ENCODE data around the gene OPA3. TPM values are rescaled to one million over a fixed set of nuclear protein-coding genes. Genes with fewer than 3 reads are reported as not detected.

Gene OPA3
- total RNA-seq, 4 donors from 2014 or later: 2.8 to 9.1 (median 5.1) TPM

DNA sequence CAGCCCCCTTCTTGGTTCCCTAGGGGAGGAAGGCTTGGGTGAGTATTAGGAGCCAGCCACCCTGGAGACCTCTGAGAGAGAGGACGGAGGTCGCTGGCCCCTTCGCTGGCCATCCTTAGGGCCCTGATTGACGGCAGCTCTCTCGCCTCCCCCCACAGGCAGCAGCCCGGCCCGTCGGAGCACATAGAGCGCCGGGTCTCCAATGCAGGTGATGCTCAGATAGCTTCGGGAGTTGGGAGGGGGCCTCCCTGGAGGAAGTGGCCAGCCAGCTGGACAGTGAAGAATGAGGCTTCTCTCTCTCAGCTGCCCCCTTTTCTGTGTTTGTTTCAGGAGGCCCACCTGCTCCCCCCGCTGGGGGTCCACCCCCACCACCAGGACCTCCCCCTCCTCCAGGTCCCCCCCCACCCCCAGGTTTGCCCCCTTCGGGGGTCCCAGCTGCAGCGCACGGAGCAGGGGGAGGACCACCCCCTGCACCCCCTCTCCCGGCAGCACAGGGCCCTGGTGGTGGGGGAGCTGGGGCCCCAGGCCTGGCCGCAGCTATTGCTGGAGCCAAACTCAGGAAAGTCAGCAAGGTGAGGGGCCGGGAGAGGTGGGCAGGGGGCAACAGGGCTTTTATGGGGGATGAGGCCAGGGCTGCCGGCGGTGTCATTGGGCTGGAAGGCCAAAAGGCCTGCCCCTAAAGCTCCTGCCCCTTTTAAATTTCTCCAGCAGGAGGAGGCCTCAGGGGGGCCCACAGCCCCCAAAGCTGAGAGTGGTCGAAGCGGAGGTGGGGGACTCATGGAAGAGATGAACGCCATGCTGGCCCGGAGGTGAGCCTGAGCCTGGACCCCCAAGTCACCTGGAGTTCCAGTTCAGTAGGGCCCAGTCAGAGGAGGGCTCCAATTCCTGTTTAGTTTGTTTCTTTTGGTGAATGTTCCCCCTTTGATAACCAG, 62.3 kb downstream of the OPA3 start:
- Histone ChIP-seq H3K36me3 (no peaks in the 10 kb centered on the region), H3K9me3 (no peaks in the 10 kb centered on the region), H3K27me3 (no peaks in the 10 kb centered on the region), H3K4me1 (no peaks in the 10 kb centered on the region), H3K27ac (no peak overlapping the region), H3K4me3 (no peak overlapping the region)
- no peak for DNase-seq
- TF ChIP-seq, protein P1, sequence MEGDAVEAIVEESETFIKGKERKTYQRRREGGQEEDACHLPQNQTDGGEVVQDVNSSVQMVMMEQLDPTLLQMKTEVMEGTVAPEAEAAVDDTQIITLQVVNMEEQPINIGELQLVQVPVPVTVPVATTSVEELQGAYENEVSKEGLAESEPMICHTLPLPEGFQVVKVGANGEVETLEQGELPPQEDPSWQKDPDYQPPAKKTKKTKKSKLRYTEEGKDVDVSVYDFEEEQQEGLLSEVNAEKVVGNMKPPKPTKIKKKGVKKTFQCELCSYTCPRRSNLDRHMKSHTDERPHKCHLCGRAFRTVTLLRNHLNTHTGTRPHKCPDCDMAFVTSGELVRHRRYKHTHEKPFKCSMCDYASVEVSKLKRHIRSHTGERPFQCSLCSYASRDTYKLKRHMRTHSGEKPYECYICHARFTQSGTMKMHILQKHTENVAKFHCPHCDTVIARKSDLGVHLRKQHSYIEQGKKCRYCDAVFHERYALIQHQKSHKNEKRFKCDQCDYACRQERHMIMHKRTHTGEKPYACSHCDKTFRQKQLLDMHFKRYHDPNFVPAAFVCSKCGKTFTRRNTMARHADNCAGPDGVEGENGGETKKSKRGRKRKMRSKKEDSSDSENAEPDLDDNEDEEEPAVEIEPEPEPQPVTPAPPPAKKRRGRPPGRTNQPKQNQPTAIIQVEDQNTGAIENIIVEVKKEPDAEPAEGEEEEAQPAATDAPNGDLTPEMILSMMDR (IDR thresholded peaks at IDR 0.05): no peak
- TF ChIP-seq POLR2A (IDR thresholded peaks at IDR 0.05): no peak
- intact Hi-C loops (cut with DNase I; ENCODE audit: low total_unique reads): loop anchor here (5.0 kb wide), 1 partner anchor 120 kb away; no protein-coding TSS in a partner anchor

DNA sequence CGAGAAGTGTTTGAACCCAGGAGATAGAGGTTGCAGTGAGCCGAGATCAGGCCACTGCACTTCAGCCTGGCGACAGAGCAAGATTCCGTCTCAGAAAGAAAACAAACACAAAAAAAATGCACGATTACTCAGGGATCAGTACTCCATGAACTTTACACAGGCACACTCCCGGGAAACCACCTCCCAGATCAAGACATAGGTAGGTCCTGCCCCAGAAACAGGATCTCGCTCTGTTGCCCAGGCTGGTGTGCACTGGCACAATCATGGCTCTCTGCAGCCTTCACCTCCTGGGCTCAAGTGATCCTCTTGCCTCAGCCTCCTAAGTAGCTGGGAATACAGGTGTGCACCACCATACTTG, 66.2 kb downstream of the OPA3 start:
- H3K9me3 ChIP-seq: no peaks in the 10 kb centered on the region
- no peak for DNase-seq
- H3K4me1 ChIP-seq: peaks cover 0 to 5% of the 10 kb centered on the region in 2 donors
- intact Hi-C loops (cut with DNase I; ENCODE audit: low total_unique reads): no loop called here
- no peaks in the 10 kb centered on the region for H3K36me3 ChIP-seq
- no peak for TF ChIP-seq POLR2A (IDR thresholded peaks at IDR 0.05)
- H3K4me3 ChIP-seq: no peak overlapping the region
- no peak overlapping the region for H3K27ac ChIP-seq
- no peaks in the 10 kb centered on the region for H3K27me3 ChIP-seq

DNA sequence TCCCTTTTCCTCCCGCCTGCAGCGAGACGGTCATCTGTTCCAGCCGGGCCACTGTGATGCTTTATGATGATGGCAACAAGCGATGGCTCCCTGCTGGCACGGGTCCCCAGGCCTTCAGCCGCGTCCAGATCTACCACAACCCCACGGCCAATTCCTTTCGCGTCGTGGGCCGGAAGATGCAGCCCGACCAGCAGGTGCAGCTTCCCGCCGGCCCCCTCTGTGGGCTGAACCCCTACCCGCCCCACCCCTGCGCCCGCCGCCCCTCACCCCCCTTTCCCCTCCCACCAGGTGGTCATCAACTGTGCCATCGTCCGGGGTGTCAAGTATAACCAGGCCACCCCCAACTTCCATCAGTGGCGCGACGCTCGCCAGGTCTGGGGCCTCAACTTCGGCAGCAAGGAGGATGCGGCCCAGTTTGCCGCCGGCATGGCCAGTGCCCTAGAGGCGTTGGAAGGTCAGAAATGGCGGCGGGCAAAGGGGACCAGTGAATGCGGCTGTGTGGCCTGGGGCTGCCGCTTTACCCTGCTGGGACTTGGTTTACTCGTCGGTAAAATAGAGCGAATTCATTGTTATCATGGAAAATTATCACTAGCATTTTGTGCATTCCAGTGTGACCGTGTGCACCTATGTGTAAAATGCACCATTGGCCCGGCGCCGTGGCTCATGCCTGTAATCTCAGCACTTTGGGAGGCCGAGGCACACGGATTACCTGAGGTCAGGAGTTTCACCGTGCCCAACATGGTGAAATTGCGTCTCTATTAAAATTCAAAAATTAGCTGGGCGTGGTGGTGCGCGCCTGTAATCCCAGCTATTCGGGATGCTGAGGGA, 66.7 kb downstream of the OPA3 start:
- intact Hi-C loops (cut with DNase I; ENCODE audit: low total_unique reads): no loop called here
- H3K4me3 ChIP-seq: no peak overlapping the region
- H3K36me3 ChIP-seq: no peaks in the 10 kb centered on the region
- no peaks in the 10 kb centered on the region for H3K27me3 ChIP-seq
- H3K9me3 ChIP-seq: no peaks in the 10 kb centered on the region
- peaks cover 0 to 8% of the 10 kb centered on the region in 2 donors for H3K4me1 ChIP-seq
- no peak for TF ChIP-seq POLR2A (IDR thresholded peaks at IDR 0.05)
- TF ChIP-seq, protein P1 (IDR thresholded peaks at IDR 0.05): no peak
- H3K27ac ChIP-seq: no peak overlapping the region
- no peak for DNase-seq

DNA sequence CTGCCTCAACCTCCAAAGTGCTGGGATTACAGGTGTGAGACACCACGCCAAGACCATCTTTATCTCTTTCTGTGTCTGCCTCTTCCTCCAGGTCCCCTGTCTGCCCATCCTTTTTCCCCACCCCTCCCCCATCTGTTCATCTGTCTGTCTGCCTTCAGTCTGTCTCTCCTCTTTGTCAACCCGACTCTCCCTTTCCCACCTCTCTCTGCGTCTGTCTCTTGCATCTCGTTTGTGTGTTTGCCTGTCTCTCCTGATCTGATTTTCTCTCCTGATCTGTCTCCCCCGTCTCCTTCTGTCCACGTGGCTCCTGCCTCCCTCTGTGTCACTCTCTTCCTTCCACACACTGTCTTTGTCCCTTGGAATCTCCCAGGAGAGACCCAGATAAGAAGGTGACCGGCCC, 67.4 kb downstream of the OPA3 start:
- TF ChIP-seq POLR2A (IDR thresholded peaks at IDR 0.05): no peak
- TF ChIP-seq, protein P1 (IDR thresholded peaks at IDR 0.05): no peak

DNA sequence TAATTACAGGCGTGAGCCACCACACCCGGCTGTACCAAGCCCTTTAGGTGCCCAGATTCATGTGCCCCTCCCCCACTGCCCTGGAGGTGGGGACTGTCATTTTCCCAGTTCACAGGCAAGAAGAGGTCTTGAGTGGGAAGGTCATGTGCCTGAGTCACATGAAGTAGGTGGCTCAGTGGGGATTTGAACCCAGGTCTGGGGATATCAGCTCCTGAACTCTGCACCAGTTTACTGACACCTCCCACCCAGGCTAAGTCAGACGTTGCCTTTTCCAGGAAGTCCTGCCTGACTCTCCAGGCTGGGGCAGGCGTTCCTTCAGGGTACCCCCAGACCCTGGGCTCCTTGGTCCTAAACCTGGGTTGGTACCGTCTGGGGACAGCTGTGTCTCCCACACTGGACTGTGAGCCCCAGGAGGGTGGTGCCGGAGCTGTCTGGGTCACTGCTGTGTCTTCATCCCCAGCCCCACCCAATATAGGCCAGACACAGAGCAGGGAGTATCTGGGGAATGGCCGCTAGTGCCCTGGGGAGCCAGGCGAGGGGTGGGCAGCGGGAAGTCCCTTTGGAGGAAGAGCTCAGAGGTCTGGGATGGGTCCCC, 68.7 kb downstream of the OPA3 start:
- no peaks in the 10 kb centered on the region for H3K9me3 ChIP-seq
- no peak overlapping the region for H3K27ac ChIP-seq
- no peaks in the 10 kb centered on the region for H3K36me3 ChIP-seq
- intact Hi-C loops (cut with DNase I; ENCODE audit: low total_unique reads): no loop called here
- no peak for TF ChIP-seq POLR2A (IDR thresholded peaks at IDR 0.05)
- TF ChIP-seq, protein P1 (IDR thresholded peaks at IDR 0.05): no peak
- no peaks in the 10 kb centered on the region for H3K27me3 ChIP-seq
- peaks cover 0 to 8% of the 10 kb centered on the region in 2 donors for H3K4me1 ChIP-seq
- no peak for DNase-seq
- H3K4me3 ChIP-seq: no peak overlapping the region

More for the DNA sequence above, 67.4 kb downstream of the OPA3 start:
- Histone ChIP-seq H3K4me3 (no peak overlapping the region), H3K36me3 (no peaks in the 10 kb centered on the region), H3K27me3 (no peaks in the 10 kb centered on the region), H3K4me1 (peaks cover 0 to 8% of the 10 kb centered on the region in 2 donors), H3K27ac (no peak overlapping the region), H3K9me3 (no peaks in the 10 kb centered on the region)
- DNase-seq: no peak
- intact Hi-C loops (cut with DNase I; ENCODE audit: low total_unique reads): no loop called here
